Stimulated activated CD4-positive, alpha-beta T cell treated with anti-CD3 and anti-CD28 coated beads, TNF-alpha, amount 100 ng/mL, for 1 hour (primary cell): ENCODE data around the gene MEIOC.
"Not testable (repeated sequence)": the region's sequence is repeated elsewhere in the genome, so short reads cannot be mapped to it uniquely, and the experiment has no call there.

Source experiments
- DNase-seq, 3 donors: peaks; one replicate each; pipeline ENCODE4 v3.0.0-alpha.2; 2020; ENCODE audit warnings: low read depth in 3 of 3, low spot score in 1 of 3

Gene MEIOC

GRCh38 chr17:44646280-44646679 is 10.0 kb upstream of the MEIOC start:
- DNase-seq: no peak

- DNase-seq: no peak
Observed at GRCh38 chr17:44647736-44648135, 8.5 kb upstream of the MEIOC start.

GRCh38 chr17:44648963-44649362 is 7.3 kb upstream of the MEIOC start:
- no peak for DNase-seq

- no peak for DNase-seq
Observed at GRCh38 chr17:44651228-44651627, 5.0 kb upstream of the MEIOC start.

GRCh38 chr17:44652727-44653126 is 3.5 kb upstream of the MEIOC start:
- DNase-seq: no peak

GRCh38 chr17:44653384-44653783 is 2.9 kb upstream of the MEIOC start:
- DNase-seq: no peak

GRCh38 chr17:44653954-44654353 is 2.3 kb upstream of the MEIOC start:
- DNase-seq: no peak

- no peak for DNase-seq
Observed at GRCh38 chr17:44661835-44662234, 5.6 kb downstream of the MEIOC start.

GRCh38 chr17:44663095-44663494 is 6.8 kb downstream of the MEIOC start:
- DNase-seq: no peak

GRCh38 chr17:44664867-44665266 is 8.6 kb downstream of the MEIOC start:
- DNase-seq: no peak

- DNase-seq: no peak
Observed at GRCh38 chr17:44666006-44666405, 9.7 kb downstream of the MEIOC start.

GRCh38 chr17:44672479-44673093 is 16.3 kb downstream of the MEIOC start:
- DNase-seq: no peak

GRCh38 chr17:44673893-44674292 is 17.6 kb downstream of the MEIOC start:
- no peak for DNase-seq

- DNase-seq: no peak
Observed at GRCh38 chr17:44677136-44677535, 20.9 kb downstream of the MEIOC start.

GRCh38 chr17:44683303-44683702 is 27.0 kb downstream of the MEIOC start:
- DNase-seq: not testable (repeated sequence)

GRCh38 chr17:44687756-44688155 is 31.5 kb downstream of the MEIOC start:
- no peak for DNase-seq

GRCh38 chr17:44688200-44688599 is 31.9 kb downstream of the MEIOC start:
- DNase-seq: no peak

GRCh38 chr17:44688675-44689476 is 32.6 kb downstream of the MEIOC start:
- no peak for DNase-seq

GRCh38 chr17:44689477-44690217 is 33.4 kb downstream of the MEIOC start, which contains the start of gene CCDC43:
Gene CCDC43, minus strand, starts transcription at chr17:44689776. Its CDS starts 23 bp downstream, at chr17:44689753.
- DNase-seq: peak; percentile 79 to 89 (median 85)

- DNase-seq: not testable (repeated sequence)
Observed at GRCh38 chr17:44690746-44691306, 34.6 kb downstream of the MEIOC start.

- no peak for DNase-seq
Observed at GRCh38 chr17:44693609-44694008, 37.3 kb downstream of the MEIOC start.

- DNase-seq: not testable (repeated sequence)
Observed at GRCh38 chr17:44700288-44700687, 44.0 kb downstream of the MEIOC start.
